ENCODE data around the gene MAPKAP1.
"Not testable (repeated sequence)": the region's sequence is repeated elsewhere in the genome, so short reads cannot be mapped to it uniquely, and the experiment has no call there.

The MAPKAP1 gene

DNA sequence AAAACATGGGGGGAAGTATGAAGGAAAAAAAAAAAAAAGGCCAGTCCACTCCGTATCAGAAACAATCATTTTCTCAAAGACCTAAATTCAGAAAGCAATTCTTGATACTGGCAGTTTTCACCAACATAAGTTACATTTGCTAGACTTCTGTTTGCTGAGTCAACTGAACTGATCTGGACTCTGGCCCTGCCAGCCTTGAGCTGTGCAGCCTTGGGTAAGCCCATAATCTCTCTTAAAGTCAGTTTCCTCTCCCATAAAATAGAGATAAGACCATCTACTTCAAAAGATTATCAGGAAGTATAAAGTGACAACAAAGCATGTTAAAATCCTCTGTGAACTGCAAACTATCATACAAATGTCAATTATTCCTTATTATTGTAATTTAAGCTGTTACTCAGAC is 106.8 kb downstream of the MAPKAP1 start:
- no peak for DNase-seq

GRCh38 chr9:125594223-125594610 is 112.8 kb downstream of the MAPKAP1 start:
- DNase-seq: no peak

- DNase-seq: no peak
Measured at GRCh38 chr9:125593581-125594222, 113.3 kb downstream of the MAPKAP1 start.

GRCh38 chr9:125591888-125592287 is 115.1 kb downstream of the MAPKAP1 start:
- DNase-seq: no peak

- no peak for DNase-seq
Measured at GRCh38 chr9:125591245-125591644, 115.8 kb downstream of the MAPKAP1 start.

- DNase-seq: no peak
Measured at GRCh38 chr9:125589287-125589686, 117.7 kb downstream of the MAPKAP1 start.

GRCh38 chr9:125587819-125588460 is 119.1 kb downstream of the MAPKAP1 start:
- no peak for DNase-seq

DNA sequence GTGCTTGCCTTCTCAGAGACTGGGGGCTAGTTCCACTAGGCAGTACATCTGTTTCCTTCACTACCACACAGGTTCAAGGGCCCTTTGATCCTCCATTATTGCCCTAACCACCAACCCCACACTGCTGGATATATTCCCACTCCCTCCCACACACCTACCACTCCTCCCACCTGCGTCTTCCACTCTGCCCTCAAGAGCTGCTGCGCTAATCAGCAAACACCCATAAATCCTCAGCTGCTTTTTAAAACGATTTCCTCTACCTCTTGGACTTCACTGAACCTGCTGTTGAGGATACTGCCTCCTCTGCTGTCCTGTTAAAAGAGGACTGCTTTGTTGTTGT is 120.9 kb downstream of the MAPKAP1 start:
- DNase-seq: no peak

DNA sequence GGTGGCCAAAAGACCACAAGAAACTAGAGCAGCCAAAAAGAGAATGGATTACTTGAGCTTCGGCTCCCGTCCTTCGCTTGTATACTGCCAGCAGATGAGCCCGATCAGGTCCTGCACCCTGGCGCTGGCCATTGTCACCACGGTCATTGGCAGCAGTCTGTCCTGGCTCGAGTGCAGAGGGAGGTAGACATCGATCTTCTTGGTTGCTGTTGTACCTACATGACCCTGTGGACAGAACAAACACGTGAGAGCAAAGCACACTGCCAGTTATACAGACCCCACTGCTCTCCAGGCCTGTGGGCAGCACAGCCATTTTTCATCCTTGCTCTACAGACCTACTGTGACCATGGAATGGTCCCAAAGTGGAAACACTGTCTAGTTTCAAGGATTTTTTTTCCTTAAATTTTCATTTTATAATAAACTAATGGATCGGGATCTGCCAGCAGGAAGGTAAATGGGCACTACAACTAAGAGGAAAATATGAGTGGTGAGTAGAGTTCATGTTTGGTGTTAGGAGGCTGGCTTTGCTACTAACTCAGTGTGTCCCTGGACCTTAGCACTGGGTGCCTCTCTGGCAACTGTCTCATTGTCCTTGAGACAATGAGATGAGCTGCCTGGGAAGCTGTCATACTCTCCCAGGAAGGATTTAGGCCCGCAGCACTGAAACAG is 121.4 kb downstream of the MAPKAP1 start:
- DNase-seq: no peak

- DNase-seq: no peak
Measured at GRCh38 chr9:125580701-125581286, 126.2 kb downstream of the MAPKAP1 start.

GRCh38 chr9:125579030-125579932 is 127.7 kb downstream of the MAPKAP1 start:
- no peak for DNase-seq

DNA sequence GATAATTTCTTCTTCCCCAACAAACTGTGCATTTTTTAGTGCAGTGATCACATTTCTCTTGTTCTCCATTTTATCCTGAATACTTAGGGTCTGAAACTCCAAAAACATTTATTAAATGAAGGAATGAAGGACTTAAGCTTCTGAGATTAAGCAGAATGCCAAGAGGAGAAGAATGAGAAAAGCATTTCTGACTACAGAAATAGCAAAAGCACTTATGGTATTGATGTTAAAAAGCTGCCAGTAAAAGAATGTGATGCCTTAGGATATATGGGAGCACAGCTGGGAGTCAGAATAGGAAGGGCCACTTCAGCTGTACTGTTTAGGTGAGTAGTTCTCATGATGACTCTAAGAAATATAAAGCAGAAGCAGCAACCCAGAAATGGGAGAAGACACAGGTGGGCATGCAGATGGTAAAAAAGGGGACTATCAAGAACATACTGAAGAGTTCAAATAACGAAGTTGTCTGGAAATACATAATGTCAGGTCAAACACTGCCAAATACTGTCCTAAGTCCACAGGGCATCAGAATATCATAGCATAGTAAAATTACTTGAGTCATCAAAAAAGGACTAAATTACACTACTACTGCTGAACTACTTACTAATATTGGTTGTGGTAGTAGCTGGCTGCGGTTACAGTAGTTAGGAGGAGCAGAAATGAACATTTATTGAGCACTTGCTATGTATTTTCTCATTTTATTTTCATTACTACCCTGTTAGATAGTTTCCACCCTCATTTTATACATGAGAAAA is 132.7 kb downstream of the MAPKAP1 start:
- DNase-seq: no peak

DNA sequence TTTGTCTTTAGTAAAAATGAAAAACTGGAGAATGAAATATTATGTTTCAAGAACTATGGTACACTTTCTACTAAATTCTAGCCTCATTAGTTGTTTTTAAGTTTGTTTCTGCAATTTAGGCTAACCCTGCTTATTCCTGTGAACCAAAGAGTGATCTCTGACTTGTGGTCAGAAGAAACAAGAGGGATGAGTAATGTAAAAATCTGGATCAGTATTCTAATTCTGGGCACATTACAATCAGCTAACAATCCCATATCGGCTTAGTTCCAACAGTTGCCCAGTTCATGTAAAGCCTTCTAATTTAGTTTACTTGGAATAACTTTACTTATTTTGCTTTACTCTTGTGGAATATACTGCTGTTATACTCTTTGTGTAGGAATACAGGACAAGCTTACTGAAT is 134.5 kb downstream of the MAPKAP1 start:
- not testable (repeated sequence) for DNase-seq

DNA sequence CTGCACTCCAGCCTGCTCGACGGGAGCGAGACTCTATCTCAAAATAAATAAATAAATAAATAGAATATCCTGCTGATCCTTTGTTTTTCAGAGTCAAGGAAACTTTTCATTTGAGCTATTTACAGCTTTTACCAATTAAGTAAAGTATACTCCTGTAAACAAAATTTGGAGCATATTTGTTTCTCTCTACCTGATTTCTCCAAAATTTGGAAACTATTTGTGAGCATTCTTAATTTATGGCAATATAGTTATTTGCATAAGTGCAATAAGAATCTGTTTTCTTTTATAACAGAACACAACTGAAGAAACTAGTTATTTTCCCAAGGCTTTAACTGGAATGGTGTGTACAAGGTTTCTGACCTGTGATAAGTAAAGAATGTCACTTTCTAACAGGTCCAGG is 135.2 kb downstream of the MAPKAP1 start:
- not testable (repeated sequence) for DNase-seq

DNA sequence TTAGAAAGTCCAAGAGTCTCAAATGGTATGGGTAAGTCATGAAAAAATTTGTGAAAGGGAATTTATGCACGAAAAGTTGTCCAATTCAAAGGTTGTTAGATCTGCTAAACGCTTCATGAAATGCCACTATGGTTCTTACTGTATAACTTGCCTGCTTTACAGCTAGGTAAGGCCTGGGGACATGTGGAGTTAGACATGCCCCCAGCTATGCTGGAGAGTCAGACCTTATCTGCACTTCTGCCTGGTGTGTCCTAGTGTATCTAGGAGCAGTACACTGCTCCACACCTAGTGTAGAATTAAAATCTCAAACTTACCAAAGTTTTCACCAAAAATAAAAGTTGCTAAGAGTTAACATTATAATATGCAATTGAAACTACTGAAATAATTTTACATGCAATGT is 136.8 kb downstream of the MAPKAP1 start:
- no peak for DNase-seq

GRCh38 chr9:125568621-125569020 is 138.4 kb downstream of the MAPKAP1 start:
- no peak for DNase-seq

DNA sequence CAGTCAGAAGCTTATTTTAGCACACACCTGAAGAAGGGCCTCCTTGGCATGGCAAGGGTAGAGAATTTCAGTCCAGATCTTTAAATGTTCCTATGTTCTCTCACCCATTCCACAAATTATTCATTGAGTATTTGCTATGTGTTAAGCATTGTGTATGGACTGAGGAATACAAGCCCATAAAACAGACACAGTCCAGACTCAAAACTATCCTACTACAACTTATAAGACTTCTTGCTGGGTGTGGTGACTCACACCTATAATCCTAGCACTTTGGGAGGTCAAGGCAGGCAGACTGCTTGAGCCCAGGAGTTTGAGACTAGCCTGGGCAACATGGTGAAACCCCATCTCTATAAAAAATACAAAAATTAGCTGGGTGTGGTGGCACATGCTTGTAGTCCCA is 141.0 kb downstream of the MAPKAP1 start:
- not testable (repeated sequence) for DNase-seq

DNA sequence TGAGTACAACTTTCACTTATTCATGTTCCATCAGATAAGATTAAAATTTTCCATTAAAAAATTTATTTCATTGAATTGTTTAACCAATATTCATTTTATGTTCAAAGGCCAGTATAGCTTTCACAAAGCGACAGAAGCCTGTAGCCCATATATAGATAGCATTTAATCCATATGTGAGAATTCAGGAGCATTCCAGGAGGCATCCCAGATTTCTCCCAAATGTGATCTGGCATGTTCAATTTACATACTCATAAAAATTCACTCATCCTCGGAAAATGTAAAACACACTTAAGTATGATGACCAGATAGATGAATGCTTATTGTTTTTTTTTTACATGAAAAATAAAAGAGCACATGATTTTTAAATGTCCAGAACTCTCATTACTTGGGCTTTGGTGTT is 141.9 kb downstream of the MAPKAP1 start:
- no peak for DNase-seq

DNA sequence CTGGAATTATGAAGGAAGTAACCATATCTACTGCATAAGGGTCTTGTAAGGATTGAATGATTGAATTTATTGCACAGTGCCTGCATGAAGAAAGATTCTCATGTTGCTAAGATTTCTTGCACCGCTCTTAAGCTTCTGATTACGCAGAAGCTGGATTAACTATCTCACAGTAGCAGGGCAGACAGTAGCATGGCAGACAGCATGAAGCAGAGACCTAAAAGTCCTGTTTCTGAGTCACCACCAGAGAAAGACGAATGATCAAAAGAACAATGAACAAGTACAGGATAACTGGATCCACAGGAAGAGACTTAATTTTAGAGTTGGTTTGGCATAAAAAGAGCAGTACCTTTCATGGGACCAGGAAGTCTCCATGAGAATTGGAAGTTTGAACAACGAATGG is 142.4 kb downstream of the MAPKAP1 start:
- DNase-seq: no peak

DNA sequence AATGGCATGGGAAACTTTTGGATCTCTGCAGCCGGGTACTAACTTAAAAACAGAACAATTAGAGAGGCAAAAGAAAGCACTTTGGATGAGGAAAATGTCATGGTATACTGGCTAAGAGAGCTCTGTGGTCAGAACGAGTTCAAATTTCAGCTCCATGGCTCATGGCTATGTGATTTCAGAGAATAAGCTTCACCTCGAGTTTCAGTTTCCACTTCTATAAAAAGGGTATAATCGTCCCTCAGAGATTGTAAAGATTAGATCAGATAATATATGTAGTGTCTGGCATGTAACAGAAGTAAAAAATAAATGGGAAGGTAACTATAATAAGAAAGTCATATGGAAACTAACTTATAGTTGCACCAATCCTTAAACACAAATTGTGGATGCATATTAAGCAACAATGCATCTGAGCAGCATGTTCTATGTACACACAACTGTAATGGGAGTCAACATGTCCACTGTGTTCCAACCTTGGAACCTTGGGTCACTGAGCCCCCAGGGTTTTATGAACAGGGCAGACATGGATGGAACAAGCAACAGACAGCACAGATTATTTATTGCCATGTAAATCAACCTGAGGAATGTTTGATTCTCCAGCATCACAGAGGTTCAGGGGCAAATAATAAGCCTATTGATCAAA is 145.4 kb downstream of the MAPKAP1 start:
- DNase-seq: no peak

DNA sequence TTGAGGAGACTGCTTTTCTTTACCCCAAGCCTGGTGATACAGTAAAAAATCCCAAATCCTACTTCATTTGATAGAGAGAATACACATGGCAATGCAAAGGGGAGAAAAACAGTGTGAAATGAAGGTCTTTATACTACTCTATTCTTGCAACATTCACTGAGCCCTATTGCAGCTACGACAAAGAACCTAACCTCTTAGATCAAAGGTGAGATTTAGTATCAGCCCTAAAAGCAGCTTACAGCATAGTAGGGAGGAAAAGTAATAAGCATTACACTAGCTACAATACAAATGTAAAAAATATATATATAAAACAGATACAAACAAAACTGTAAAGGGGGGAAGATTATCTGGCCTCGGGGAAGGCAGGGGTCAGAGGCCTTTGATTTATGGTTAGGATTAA is 147.1 kb downstream of the MAPKAP1 start:
- no peak for DNase-seq

GRCh38 chr9:125559194-125559593 is 147.8 kb downstream of the MAPKAP1 start:
- DNase-seq: no peak
